H9 (cell line): ENCODE results near the gene PROM1. TPM values are rescaled to one million over a fixed set of nuclear protein-coding genes. Genes with fewer than 3 reads are reported as not detected.

Experiments
- DNase-seq: peaks from one replicate; pipeline ENCODE4 v3.0.0-alpha.2; 2017
- H2AFZ ChIP-seq: one replicate; pipeline ENCODE4 v1.6.1; 2013; ENCODE audit warnings: mild to moderate bottlenecking, low read length, control low read depth, moderate library complexity
- H2AK5ac ChIP-seq: 2 replicates; pipeline ENCODE4 v1.6.1; 2013; ENCODE audit warnings: low read length, control low read depth, mixed read lengths; ENCODE audit not compliant: insufficient read length
- H2BK120ac ChIP-seq: one replicate; pipeline ENCODE4 v1.6.1; 2013; ENCODE audit warnings: low read depth, mild to moderate bottlenecking, low read length, control low read depth, inconsistent platforms; ENCODE audit not compliant: poor library complexity, severe bottlenecking
- H2BK12ac ChIP-seq: 2 replicates; pipeline ENCODE4 v1.6.1; 2013; ENCODE audit warnings: low read length, control low read depth, mixed read lengths, low read depth; ENCODE audit not compliant: insufficient read length
- H2BK15ac ChIP-seq: 2 replicates; pipeline ENCODE4 v1.6.1; 2013; ENCODE audit warnings: low read depth, low read length, control low read depth
- H2BK20ac ChIP-seq: one replicate; pipeline ENCODE4 v1.6.1; 2013; ENCODE audit warnings: low read depth, mild to moderate bottlenecking, low read length, control low read depth, inconsistent platforms; ENCODE audit not compliant: poor library complexity, severe bottlenecking
- H2BK5ac ChIP-seq: 2 replicates; pipeline ENCODE4 v1.6.1; 2013; ENCODE audit warnings: low read length, control low read depth, mixed read lengths; ENCODE audit not compliant: insufficient read length
- H3K14ac ChIP-seq: 2 replicates; pipeline ENCODE4 v1.6.1; 2013; ENCODE audit warnings: low read length, control low read depth; ENCODE audit not compliant: insufficient read depth
- H3K18ac ChIP-seq: 2 replicates; pipeline ENCODE4 v1.6.1; 2013; ENCODE audit warnings: low read depth, mild to moderate bottlenecking, mixed read lengths, low read length, control low read depth; ENCODE audit not compliant: insufficient read length
- H3K23ac ChIP-seq: 2 replicates; pipeline ENCODE4 v1.6.1; 2013; ENCODE audit warnings: low read length, control low read depth, mixed read lengths, low read depth; ENCODE audit not compliant: insufficient read length
- H3K23me2 ChIP-seq: 2 replicates; pipeline ENCODE4 v1.6.1; 2013; ENCODE audit warnings: low read depth, mild to moderate bottlenecking, mixed read lengths, low read length, control low read depth; ENCODE audit not compliant: insufficient read length, poor library complexity, severe bottlenecking
- H3K27ac ChIP-seq: 2 replicates; pipeline ENCODE4 v1.5.1; 2013; ENCODE audit warnings: low read length, control low read depth, mixed read lengths, low read depth; ENCODE audit not compliant: insufficient read length
- H3K27me3 ChIP-seq: 2 replicates; pipeline ENCODE4 v1.6.1; 2013; ENCODE audit warnings: low read length, control low read depth, inconsistent platforms; ENCODE audit not compliant: insufficient read depth
- H3K4ac ChIP-seq: 2 replicates; pipeline ENCODE4 v1.6.1; 2013; ENCODE audit warnings: low read depth, mild to moderate bottlenecking, control low read depth, inconsistent platforms, low read length, moderate library complexity
- H3K4me1 ChIP-seq: 2 replicates; pipeline ENCODE4 v1.6.1; 2013; ENCODE audit warnings: low read length, control low read depth, inconsistent platforms; ENCODE audit not compliant: insufficient read depth
- H3K4me2 ChIP-seq: 2 replicates; pipeline ENCODE4 v1.6.1; 2013; ENCODE audit warnings: low read length, control low read depth, mixed read lengths; ENCODE audit not compliant: insufficient read length, insufficient read depth
- H3K56ac ChIP-seq: 2 replicates; pipeline ENCODE4 v1.6.1; 2013; ENCODE audit warnings: low read depth, mild to moderate bottlenecking, mixed read lengths, low read length, control low read depth; ENCODE audit not compliant: insufficient read length
- H3K79me1 ChIP-seq: 2 replicates; pipeline ENCODE4 v1.6.1; 2013; ENCODE audit warnings: low read depth, mild to moderate bottlenecking, moderate library complexity, low read length, control low read depth, inconsistent platforms; ENCODE audit not compliant: insufficient read depth, poor library complexity, severe bottlenecking
- H3K79me2 ChIP-seq: 2 replicates; pipeline ENCODE4 v1.6.1; 2013; ENCODE audit warnings: low read length, control low read depth, inconsistent platforms; ENCODE audit not compliant: insufficient read depth
- H3K9ac ChIP-seq: 2 replicates; pipeline ENCODE4 v1.6.1; 2013; ENCODE audit warnings: low read length, control low read depth, mixed read lengths; ENCODE audit not compliant: insufficient read length; ENCODE audit errors: extremely low read depth
- H3K9me3 ChIP-seq: one replicate; pipeline ENCODE4 v1.6.1; 2013; ENCODE audit warnings: low read depth, low read length, inconsistent platforms; ENCODE audit not compliant: control insufficient read depth
- H3T11ph ChIP-seq: one replicate; pipeline ENCODE4 v1.6.1; 2013; ENCODE audit warnings: mild to moderate bottlenecking, low read length, control low read depth, inconsistent platforms
- H4K20me1 ChIP-seq: one replicate; pipeline ENCODE4 v1.6.1; 2013; ENCODE audit not compliant: control insufficient read depth, insufficient read length, insufficient read depth
- H4K5ac ChIP-seq: 2 replicates; pipeline ENCODE4 v1.6.1; 2013; ENCODE audit warnings: low read depth, mild to moderate bottlenecking, mixed read lengths, low read length, control low read depth; ENCODE audit not compliant: insufficient read length
- H4K8ac ChIP-seq: replicated peaks from 2 replicates; pipeline ENCODE4 v1.6.1; 2013; ENCODE audit warnings: low read length, control low read depth, mixed read lengths, low read depth; ENCODE audit not compliant: insufficient read length
- H4K91ac ChIP-seq: 2 replicates; pipeline ENCODE4 v1.6.1; 2013; ENCODE audit warnings: low read depth, mild to moderate bottlenecking, moderate library complexity, mixed read lengths, low read length, control low read depth; ENCODE audit not compliant: insufficient read length
- H3K27ac Mint-ChIP-seq, 3 experiments: 2 replicates in 2 of 3; 3 replicates in 1 of 3; pipeline ENCODE4 v1.8.0; 2020 to 2021; ENCODE audit warnings: mixed read lengths in 3 of 3, mild to moderate bottlenecking in 1 of 3, moderate library complexity in 1 of 3
- H3K27me3 Mint-ChIP-seq: 2 replicates; pipeline ENCODE4 v1.8.0; 2021; ENCODE audit warnings: low read depth, mild to moderate bottlenecking, moderate library complexity, mixed read lengths
- H3K36me3 Mint-ChIP-seq, 3 experiments: 2 replicates in 2 of 3; 3 replicates in 1 of 3; pipeline ENCODE4 v1.8.0; 2020 to 2021; ENCODE audit warnings: low read depth in 3 of 3, mixed read lengths in 3 of 3; ENCODE audit not compliant: insufficient read depth in 1 of 3
- H3K4me1 Mint-ChIP-seq, 2 experiments: 2 replicates each; pipeline ENCODE4 v1.8.0; 2020; ENCODE audit warnings: mixed read lengths in 2 of 2
- H3K4me3 Mint-ChIP-seq, 2 experiments: 2 replicates in 1 of 2; 3 replicates in 1 of 2; pipeline ENCODE4 v1.8.0; 2020 to 2021; ENCODE audit warnings: mild to moderate bottlenecking in 2 of 2, mixed read lengths in 2 of 2, moderate library complexity in 1 of 2
- H3K9me3 Mint-ChIP-seq, 2 experiments: 2 replicates in 1 of 2; 3 replicates in 1 of 2; pipeline ENCODE4 v1.8.0; 2020; ENCODE audit warnings: mild to moderate bottlenecking in 2 of 2, mixed read lengths in 2 of 2, moderate library complexity in 1 of 2
- CTCF ChIP-seq: fragments of 200-600 bp; sonication (generic); conservative IDR thresholded peaks from 3 replicates; pipeline ENCODE4 v1.8.0; 2021; ENCODE audit warnings: antibody characterized with exemption, mild to moderate bottlenecking
- WGBS: extraction: QIAGEN DNeasy Blood & Tissue Kit; methylation state at CpG from one replicate; pipeline ENCODE4 v1.1.7; 2013; ENCODE audit warnings: missing lambda C conversion rate, low lambda C conversion rate, mixed read lengths; ENCODE audit not compliant: insufficient read length; ENCODE audit errors: extremely low coverage; 5-methylcytosine and 5-hydroxymethylcytosine counted together
- total RNA-seq: library from RNA; stranded (reverse); gene quantifications from 2 replicates; pipeline ENCODE4 v1.2.1, GENCODE V29; 2021

The PROM1 gene
- total RNA-seq, 1 experiment from 2014 or later: 98.3 TPM

GRCh38 chr4:16120720-16121119 is 36.9 kb upstream of the PROM1 start:
- Histone ChIP-seq H3K14ac (no peak overlapping the region), H4K91ac (no peak overlapping the region), H3K18ac (no peak overlapping the region), H2AK5ac (no peak overlapping the region), H2BK15ac (no peak overlapping the region), H3K79me2 (no peaks in the 10 kb centered on the region), H2AFZ (no peak overlapping the region), H3K56ac (no peak overlapping the region), H3K4me2 (no peak overlapping the region), H3K23me2 (no peaks in the 10 kb centered on the region), H3K4ac (no peak overlapping the region), H3K79me1 (no peaks in the 10 kb centered on the region), H3K23ac (no peak overlapping the region), H4K5ac (no peak overlapping the region), H4K20me1 (no peaks in the 10 kb centered on the region), H3K4me1 (no peaks in the 10 kb centered on the region), H2BK5ac (no peak overlapping the region), H2BK20ac (no peak overlapping the region), H3T11ph (no peak overlapping the region), H3K27me3 (no peaks in the 10 kb centered on the region), H3K27ac (no peak overlapping the region), H3K9me3 (no peaks in the 10 kb centered on the region), H4K8ac (no peak overlapping the region), H2BK12ac (no peak overlapping the region), H2BK120ac (no peak overlapping the region), H3K9ac (no peak overlapping the region)
- DNase-seq: peak; percentile 34
- Mint-ChIP-seq H3K4me1 (peaks cover 0 to 9% of the 10 kb centered on the region in 2 experiments; a peak in 2 of 4 replicates), H3K36me3 (no peaks in the 10 kb centered on the region), H3K4me3 (no peak overlapping the region), H3K9me3 (no peaks in the 10 kb centered on the region), H3K27me3 (peaks cover 10% of the 10 kb centered on the region), H3K27ac (no peak overlapping the region; a peak in 1 of 7 replicates)
- WGBS: no CpG with 5 or more reads among the region's 4 CpGs
- no peak for TF ChIP-seq CTCF
